ENCODE data around the gene HSFY2.
"Not testable (repeated sequence)": the region's sequence is repeated elsewhere in the genome, so short reads cannot be mapped to it uniquely, and the experiment has no call there.

The HSFY2 gene, protein sequence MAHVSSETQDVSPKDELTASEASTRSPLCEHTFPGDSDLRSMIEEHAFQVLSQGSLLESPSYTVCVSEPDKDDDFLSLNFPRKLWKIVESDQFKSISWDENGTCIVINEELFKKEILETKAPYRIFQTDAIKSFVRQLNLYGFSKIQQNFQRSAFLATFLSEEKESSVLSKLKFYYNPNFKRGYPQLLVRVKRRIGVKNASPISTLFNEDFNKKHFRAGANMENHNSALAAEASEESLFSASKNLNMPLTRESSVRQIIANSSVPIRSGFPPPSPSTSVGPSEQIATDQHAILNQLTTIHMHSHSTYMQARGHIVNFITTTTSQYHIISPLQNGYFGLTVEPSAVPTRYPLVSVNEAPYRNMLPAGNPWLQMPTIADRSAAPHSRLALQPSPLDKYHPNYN

GRCh38 chrY:18773635-18774034 is at the start of gene HSFY2:
TSS of gene HSFY2 (minus strand) at chrY:18773735. CDS start at chrY:18773618, 117 bp downstream.
- DNase-seq = not testable (repeated sequence)

DNA sequence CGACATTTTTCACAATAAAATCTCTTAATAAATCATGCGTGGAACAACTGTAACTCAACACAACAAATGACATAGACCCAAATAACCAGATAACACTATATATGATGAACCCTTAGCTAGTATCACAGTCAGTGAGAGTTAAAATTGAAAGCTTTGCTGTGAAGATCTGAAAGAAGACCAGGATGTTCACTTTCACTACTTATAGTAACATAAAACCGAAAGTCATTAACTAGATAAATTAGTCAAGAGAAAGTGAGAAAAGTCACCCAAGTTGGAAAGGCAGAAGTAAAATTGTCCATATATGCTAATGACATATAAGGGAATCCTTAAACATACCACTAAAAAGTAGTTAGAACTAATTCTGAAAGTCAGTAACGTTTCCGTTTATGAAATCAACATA is 42.2 kb upstream of the HSFY2 start:
- DNase-seq = not testable (repeated sequence)

- DNase-seq = not testable (repeated sequence)
Observed at GRCh38 chrY:18788757-18789406, 15.3 kb upstream of the HSFY2 start.

- DNase-seq = not testable (repeated sequence)
Observed at GRCh38 chrY:18754077-18754476, 19.5 kb downstream of the HSFY2 start.

GRCh38 chrY:18753133-18753815 is 20.3 kb downstream of the HSFY2 start:
- not testable (repeated sequence) for DNase-seq

GRCh38 chrY:18723714-18724113 is 49.8 kb downstream of the HSFY2 start:
- not testable (repeated sequence) for DNase-seq
